OCI-M1 (cell line): ENCODE data around the gene RIMS1.
"Not testable (repeated sequence)": the region's sequence is repeated elsewhere in the genome, so short reads cannot be mapped to it uniquely, and the experiment has no call there.

Source experiments
- DNase-seq: peaks from one replicate; lab custom pipeline; 2025; lab: John Stamatoyannopoulos, UW

Gene RIMS1

GRCh38 chr6:72335203-72335602 is 448.9 kb downstream of the RIMS1 start:
- not testable (repeated sequence) for DNase-seq

- no peak for DNase-seq
Measured at GRCh38 chr6:72348926-72349325, 462.6 kb downstream of the RIMS1 start.

- no peak for DNase-seq
Measured at GRCh38 chr6:72350296-72350881, 464.0 kb downstream of the RIMS1 start.

GRCh38 chr6:72363844-72364740 is 477.7 kb downstream of the RIMS1 start:
- no peak for DNase-seq

GRCh38 chr6:72365773-72366172 is 479.4 kb downstream of the RIMS1 start:
- no peak for DNase-seq

- no peak for DNase-seq
Measured at GRCh38 chr6:72367439-72367838, 481.1 kb downstream of the RIMS1 start.

- DNase-seq, result peak; percentile 17
Measured at GRCh38 chr6:72371473-72371872, 485.1 kb downstream of the RIMS1 start.

- no peak for DNase-seq
Measured at GRCh38 chr6:72374172-72374571, 487.8 kb downstream of the RIMS1 start.

- DNase-seq, result no peak
Measured at GRCh38 chr6:72374857-72375256, 488.5 kb downstream of the RIMS1 start.

- no peak for DNase-seq
Measured at GRCh38 chr6:72376736-72377135, 490.4 kb downstream of the RIMS1 start.

- no peak for DNase-seq
Measured at GRCh38 chr6:72381076-72381475, 494.7 kb downstream of the RIMS1 start.

GRCh38 chr6:72382602-72383529 is 496.5 kb downstream of the RIMS1 start:
- no peak for DNase-seq

GRCh38 chr6:72386324-72386723 is 500.0 kb downstream of the RIMS1 start:
- DNase-seq, result peak; percentile 69

- no peak for DNase-seq
Measured at GRCh38 chr6:72389698-72390097, 503.3 kb downstream of the RIMS1 start.

- peak; percentile 47 for DNase-seq
Measured at GRCh38 chr6:72390548-72390947, 504.2 kb downstream of the RIMS1 start.

- DNase-seq, result no peak
Measured at GRCh38 chr6:72401865-72402264, 515.5 kb downstream of the RIMS1 start.

- no peak for DNase-seq
Measured at GRCh38 chr6:72403413-72403812, 517.1 kb downstream of the RIMS1 start.

GRCh38 chr6:72406517-72406916 is 520.2 kb downstream of the RIMS1 start:
- no peak for DNase-seq

GRCh38 chr6:72410769-72411168 is 524.4 kb downstream of the RIMS1 start:
- no peak for DNase-seq

GRCh38 chr6:72411872-72412708 is 525.7 kb downstream of the RIMS1 start:
- peak; percentile 94 for DNase-seq

- no peak for DNase-seq
Measured at GRCh38 chr6:72412709-72413044, 526.3 kb downstream of the RIMS1 start.

GRCh38 chr6:72413884-72414283 is 527.5 kb downstream of the RIMS1 start:
- no peak for DNase-seq
